Measurements from ENCODE around the gene CLTB.

CLTB gene

DNA sequence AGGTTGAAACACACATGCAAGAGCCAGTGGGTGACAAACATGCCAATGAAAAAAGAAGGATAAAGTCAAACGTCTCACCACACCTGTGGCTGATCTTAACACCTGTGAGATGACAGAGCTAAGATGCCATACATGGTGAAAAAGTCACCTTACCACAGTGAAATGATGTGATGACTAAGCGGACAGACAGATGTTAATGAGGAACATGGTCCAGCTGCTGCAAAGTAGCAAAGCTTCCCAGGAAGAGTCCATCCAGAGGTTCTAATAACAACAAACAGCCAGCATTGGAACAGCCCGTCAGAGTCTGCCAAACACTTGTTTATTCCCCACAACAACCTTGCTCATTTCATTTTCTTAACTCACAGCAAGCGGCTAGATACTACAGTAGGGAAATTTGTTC lies 56.7 kb downstream of the CLTB start:
- no peaks in the 10 kb centered on the region for H3K27me3 ChIP-seq (ENCODE audit: insufficient read depth, low read length)
- no peaks in the 10 kb centered on the region for H3K9me3 ChIP-seq (ENCODE audit: low read length)
- no peak overlapping the region for H2AFZ ChIP-seq (ENCODE audit: low read depth, low read length)
- H3K36me3 ChIP-seq (ENCODE audit: insufficient read depth, low read length): peaks cover 36% of the 10 kb centered on the region
- H3K4me3 ChIP-seq (ENCODE audit: low read length): peak overlapping the region; percentile 14
- no peaks in the 10 kb centered on the region for H3K4me1 ChIP-seq (ENCODE audit: insufficient read depth, low read length)

DNA sequence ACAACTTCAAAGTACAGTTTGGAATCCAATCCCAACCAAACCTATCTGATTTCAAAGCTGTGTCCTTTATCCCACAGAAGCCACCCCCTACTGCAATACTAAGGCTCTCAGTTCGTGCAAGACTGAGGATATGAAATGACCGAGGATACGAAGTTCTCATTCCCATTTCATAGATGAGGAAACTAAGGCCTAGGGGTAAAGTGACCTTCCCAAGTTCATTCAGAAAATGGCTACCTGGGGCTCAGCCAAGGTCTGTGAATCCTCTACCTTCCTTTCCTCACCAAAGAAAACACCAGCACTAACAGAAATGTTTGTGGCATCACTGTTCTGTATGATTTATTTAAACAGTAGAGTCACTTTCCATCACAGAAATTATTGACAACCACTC lies 60.2 kb downstream of the CLTB start:
- no peak overlapping the region for H3K4me3 ChIP-seq (ENCODE audit: low read length)
- H2AFZ ChIP-seq (ENCODE audit: low read depth, low read length): no peak overlapping the region
- no peaks in the 10 kb centered on the region for H3K27me3 ChIP-seq (ENCODE audit: insufficient read depth, low read length)
- H3K36me3 ChIP-seq (ENCODE audit: insufficient read depth, low read length): peaks cover 69% of the 10 kb centered on the region
- no peaks in the 10 kb centered on the region for H3K4me1 ChIP-seq (ENCODE audit: insufficient read depth, low read length)
- peaks cover 2% of the 10 kb centered on the region for H3K9me3 ChIP-seq (ENCODE audit: low read length)

DNA sequence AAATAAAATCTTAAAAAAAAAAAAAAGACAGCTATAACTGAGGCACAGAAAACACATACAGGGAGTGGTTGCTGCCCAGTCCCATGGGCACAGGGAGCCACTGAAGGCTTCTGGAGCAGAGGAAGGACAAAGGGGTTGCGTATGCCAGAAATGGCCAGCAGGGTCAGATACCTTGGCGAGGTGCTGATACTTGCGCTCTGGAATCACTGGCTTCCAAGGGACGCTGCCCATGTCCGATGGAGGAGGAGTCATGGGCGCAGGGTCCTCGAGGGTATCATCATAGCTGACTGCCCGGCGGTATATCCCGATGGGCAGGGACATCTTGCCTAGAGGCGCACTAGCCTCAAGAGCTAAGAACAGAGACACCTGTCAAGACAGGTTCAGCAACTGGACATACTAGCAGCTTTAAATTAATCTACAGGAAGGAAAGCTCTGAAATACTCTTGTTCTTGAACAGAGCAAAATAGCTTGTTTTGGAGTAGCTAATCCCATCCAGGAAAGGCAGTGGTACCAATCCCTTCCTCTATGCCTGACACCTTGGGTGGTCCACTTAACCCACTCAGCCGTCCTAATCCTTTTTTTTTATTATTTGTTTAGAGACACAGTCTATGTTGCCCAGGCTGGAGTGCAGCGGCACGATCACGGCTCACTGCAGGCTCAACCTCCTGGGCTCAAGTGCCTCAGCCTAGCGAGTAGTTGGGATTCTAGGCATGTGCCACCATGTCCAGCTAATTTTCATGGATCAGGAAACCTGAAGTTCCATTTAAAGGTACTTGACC lies 60.8 kb downstream of the CLTB start:
- peaks cover 72% of the 10 kb centered on the region for H3K36me3 ChIP-seq (ENCODE audit: insufficient read depth, low read length)
- no peaks in the 10 kb centered on the region for H3K4me1 ChIP-seq (ENCODE audit: insufficient read depth, low read length)
- no peaks in the 10 kb centered on the region for H3K27me3 ChIP-seq (ENCODE audit: insufficient read depth, low read length)
- H3K4me3 ChIP-seq (ENCODE audit: low read length): no peak overlapping the region
- H3K9me3 ChIP-seq (ENCODE audit: low read length): peaks cover 2% of the 10 kb centered on the region
- H2AFZ ChIP-seq (ENCODE audit: low read depth, low read length): no peak overlapping the region

- H2AFZ ChIP-seq (ENCODE audit: low read depth, low read length): no peak overlapping the region
- H3K36me3 ChIP-seq (ENCODE audit: insufficient read depth, low read length): peaks cover 86% of the 10 kb centered on the region
- H3K4me1 ChIP-seq (ENCODE audit: insufficient read depth, low read length): no peaks in the 10 kb centered on the region
- H3K9me3 ChIP-seq (ENCODE audit: low read length): peaks cover 2% of the 10 kb centered on the region
- no peak overlapping the region for H3K4me3 ChIP-seq (ENCODE audit: low read length)
- H3K27me3 ChIP-seq (ENCODE audit: insufficient read depth, low read length): no peaks in the 10 kb centered on the region
Observed at GRCh38 chr5:176353533-176353932, 62.8 kb downstream of the CLTB start.

DNA sequence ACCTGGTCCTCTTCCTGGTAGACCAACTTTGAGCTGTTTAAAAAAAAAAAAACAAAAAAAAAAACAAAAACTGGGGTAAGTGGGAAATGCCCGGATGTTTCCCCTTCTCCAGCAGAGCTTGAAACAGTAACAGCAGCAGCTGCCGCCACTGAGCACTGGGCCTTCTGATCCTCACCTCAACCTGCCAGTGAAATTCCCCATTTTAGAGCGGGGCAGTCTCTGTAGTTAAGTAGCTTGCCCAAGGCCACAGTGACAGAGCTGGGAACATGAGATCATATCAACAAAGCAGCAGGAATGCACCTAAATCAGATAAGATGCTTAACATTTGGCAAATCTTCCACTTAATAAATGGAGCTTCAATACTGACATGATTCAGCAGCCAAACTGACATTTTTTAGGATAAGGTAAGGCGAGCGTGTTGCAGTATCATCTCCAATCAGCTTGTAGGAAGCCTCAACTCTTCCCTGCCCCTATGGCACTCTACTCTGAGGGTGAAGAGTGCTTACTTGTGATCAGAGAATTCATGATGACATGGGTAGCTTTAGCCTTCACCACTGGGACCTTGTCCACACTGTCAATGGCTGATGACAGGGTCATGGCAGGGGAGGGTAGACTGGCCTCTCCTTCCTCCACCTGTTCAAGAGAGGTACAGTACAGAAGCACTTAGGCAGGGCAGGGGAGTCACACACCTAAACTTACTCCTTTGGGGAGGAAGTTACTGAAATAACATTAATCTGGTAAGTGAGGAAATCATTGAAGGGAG lies 64.0 kb downstream of the CLTB start:
- peaks cover 2% of the 10 kb centered on the region for H3K9me3 ChIP-seq (ENCODE audit: low read length)
- H3K4me3 ChIP-seq (ENCODE audit: low read length): no peak overlapping the region
- H2AFZ ChIP-seq (ENCODE audit: low read depth, low read length): no peak overlapping the region
- peaks cover 92% of the 10 kb centered on the region for H3K36me3 ChIP-seq (ENCODE audit: insufficient read depth, low read length)
- H3K27me3 ChIP-seq (ENCODE audit: insufficient read depth, low read length): no peaks in the 10 kb centered on the region
- no peaks in the 10 kb centered on the region for H3K4me1 ChIP-seq (ENCODE audit: insufficient read depth, low read length)

DNA sequence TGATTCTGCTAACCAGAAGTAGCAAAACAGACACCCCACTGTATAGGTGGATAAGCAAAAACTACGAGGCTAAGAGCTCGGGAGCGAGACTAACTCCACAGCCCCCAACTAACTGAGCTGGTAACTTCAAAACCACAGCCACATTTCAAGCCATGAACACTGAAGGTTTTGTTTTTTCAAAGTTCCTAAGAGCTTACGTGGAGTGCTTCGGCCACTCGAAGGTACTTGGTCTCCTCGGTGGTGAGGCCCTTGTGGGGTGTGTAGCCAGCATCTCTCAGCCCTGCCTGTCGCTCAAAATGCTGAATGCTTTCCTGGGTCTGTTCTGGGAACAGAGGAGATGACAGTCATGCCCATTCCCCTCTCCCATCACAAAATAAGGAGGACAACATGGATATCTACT lies 65.9 kb downstream of the CLTB start:
- Histone ChIP-seq H3K27me3 (ENCODE audit: insufficient read depth, low read length) (no peaks in the 10 kb centered on the region), H3K36me3 (ENCODE audit: insufficient read depth, low read length) (peaks cover 93% of the 10 kb centered on the region), H2AFZ (ENCODE audit: low read depth, low read length) (no peak overlapping the region), H3K4me3 (ENCODE audit: low read length) (no peak overlapping the region), H3K9me3 (ENCODE audit: low read length) (peaks cover 2% of the 10 kb centered on the region), H3K4me1 (ENCODE audit: insufficient read depth, low read length) (no peaks in the 10 kb centered on the region)

DNA sequence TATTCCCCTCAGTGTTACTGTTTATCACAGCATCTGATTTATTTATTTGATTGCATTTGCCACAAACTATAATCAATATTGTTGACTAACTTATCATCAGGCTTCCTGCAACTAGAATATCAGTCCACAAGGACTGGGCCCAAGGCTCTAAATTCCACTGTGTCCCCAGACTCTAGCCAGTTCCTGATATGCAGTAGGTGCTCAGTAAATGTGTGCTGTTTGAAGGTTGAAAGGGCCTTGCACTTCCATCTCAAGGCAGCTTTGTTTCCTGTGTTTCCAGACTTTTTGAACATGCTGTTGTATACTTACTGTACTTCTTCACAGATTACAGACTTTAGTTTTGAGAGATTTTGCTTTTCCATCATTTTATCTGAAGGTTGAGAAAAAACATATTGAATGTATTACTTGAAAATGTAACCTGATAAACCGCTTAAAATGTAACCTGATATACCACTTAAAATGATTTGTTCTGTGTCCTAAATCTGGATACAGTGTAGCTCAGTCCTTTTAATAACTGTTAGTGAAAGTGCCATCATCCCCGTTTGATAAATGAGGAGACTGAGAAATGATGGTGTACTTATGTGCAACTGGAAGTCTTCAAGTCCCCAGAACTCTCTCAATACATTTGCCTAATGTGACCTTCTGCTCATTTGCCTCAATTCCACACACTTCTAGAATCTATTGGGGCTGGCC lies 73.4 kb downstream of the CLTB start:
- H3K9me3 ChIP-seq (ENCODE audit: low read length): no peaks in the 10 kb centered on the region
- H3K36me3 ChIP-seq (ENCODE audit: insufficient read depth, low read length): peaks cover 72% of the 10 kb centered on the region
- H2AFZ ChIP-seq (ENCODE audit: low read depth, low read length): no peak overlapping the region
- no peaks in the 10 kb centered on the region for H3K4me1 ChIP-seq (ENCODE audit: insufficient read depth, low read length)
- H3K4me3 ChIP-seq (ENCODE audit: low read length): no peak overlapping the region
- no peaks in the 10 kb centered on the region for H3K27me3 ChIP-seq (ENCODE audit: insufficient read depth, low read length)
